Left ventricle myocardium superior (tissue), 1 donor: ENCODE data around the gene MEGF8. TPM values are rescaled to one million over a fixed set of nuclear protein-coding genes. Genes with fewer than 3 reads are reported as not detected.
"Not testable (repeated sequence)": the region's sequence is repeated elsewhere in the genome, so short reads cannot be mapped to it uniquely, and the experiment has no call there.

Experiments used
- ATAC-seq: fragments of 200-7000 bp; cut with Tn5 transposase; one replicate; pipeline ENCODE4 v1.9.1; 2020; ENCODE audit warnings: mild to moderate bottlenecking, moderate library complexity
- DNase-seq: peaks from one replicate; pipeline ENCODE4 v3.0.0-alpha.2; 2020
- intact Hi-C: fragments of 100-400 bp; cut with micrococcal nuclease; formaldehyde crosslinking; loops from one replicate; pipeline ENCODE4 v1.11.0; 2022
- total RNA-seq: library from RNA; stranded (reverse); fragmentation: NEBNext Ultra II Directional; extraction: Animal tissue kit (Norgen Biotek cat#: 25700); gene quantifications from one replicate; pipeline ENCODE4 v1.2.1, GENCODE V29; 2021
- donor health status: DM: no; HTN: yes; CAD: no; lungs with severe emphysema.

MEGF8 gene
- total RNA-seq, 1 donor from 2014 or later = 37.4 TPM

DNA sequence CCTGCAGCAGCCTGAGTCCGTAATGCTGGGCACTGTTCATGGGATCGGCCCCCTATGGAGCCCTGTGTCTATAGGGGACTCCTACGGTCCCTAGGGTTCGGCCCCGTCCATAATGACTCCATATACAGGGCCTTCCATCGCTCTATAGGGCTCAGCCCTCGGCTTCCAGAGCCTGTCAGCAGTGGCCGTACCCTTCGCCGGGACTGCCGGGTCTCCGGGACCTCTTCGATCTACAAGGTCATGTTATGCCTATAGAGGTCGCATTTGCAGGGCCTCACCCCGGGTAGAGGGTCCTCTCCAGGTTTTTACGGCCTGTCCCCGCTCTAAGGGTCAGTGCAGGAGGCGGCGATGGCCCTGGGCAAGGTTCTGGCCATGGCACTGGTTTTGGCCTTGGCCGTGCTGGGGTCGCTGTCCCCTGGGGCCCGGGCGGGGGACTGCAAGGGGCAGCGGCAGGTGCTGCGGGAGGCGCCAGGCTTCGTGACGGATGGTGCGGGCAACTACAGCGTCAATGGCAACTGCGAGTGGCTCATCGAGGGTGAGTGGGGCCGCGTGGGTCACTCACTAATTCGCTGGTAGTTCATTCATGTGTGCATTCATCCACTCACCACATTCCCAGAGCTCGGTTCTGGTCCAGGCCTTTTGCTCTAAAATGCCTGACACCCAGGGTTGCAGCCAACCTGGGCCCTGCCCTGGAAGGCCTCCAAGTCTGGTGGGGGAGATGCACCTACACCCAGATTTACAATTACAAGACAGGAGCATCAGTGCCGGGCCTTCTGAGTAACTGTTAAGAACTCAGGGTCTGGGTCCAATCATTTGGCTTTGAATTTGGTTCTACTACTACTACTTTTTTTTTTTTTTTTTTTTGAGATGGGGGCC, 699 bp downstream of the MEGF8 start:
- intact Hi-C loops = no loop called here
- peak; percentile 47 for DNase-seq
- ATAC-seq = peak; percentile 26

DNA sequence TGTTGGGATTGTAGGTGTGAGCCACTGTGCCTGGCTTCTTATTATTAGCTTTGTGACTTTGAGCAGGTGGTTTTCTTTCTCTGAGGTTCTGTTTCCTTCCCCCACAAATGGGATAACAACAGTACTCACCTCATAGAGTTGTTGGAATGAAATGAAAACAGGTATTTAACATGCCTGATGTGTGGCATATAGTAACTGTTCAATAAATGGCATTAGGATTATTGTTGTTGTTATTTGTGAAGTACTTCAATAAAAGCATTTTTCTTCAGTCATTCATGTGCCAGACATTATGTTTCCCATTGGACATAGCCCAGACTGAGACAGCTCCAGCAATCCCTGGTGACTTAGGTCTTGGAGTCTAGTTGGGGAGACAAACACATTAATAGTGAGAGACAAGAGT, 1.5 kb downstream of the MEGF8 start:
- no peak for DNase-seq
- no peak for ATAC-seq
- intact Hi-C loops = no loop called here

DNA sequence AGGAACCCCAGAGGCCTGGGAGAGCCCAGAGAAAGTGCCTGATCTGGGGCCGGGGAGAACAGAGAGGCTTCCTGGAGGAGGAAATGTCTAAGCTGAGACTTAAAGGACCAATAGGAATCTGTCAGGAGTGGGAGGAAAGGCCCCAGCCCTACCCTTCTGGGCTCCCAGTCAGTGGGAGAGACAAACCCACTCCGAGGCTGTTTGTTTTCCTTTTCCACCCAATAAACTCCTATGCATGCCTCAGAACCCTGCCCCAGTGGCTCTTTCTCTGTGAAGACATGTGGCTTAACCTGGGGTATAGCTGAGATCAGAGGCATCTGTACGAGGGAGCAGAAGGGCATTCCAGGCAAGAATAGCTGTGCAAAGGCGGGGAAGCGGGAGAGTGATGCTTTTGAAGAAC, 1.9 kb downstream of the MEGF8 start:
- intact Hi-C loops = no loop called here
- ATAC-seq (no peak), DNase-seq (no peak)

DNA sequence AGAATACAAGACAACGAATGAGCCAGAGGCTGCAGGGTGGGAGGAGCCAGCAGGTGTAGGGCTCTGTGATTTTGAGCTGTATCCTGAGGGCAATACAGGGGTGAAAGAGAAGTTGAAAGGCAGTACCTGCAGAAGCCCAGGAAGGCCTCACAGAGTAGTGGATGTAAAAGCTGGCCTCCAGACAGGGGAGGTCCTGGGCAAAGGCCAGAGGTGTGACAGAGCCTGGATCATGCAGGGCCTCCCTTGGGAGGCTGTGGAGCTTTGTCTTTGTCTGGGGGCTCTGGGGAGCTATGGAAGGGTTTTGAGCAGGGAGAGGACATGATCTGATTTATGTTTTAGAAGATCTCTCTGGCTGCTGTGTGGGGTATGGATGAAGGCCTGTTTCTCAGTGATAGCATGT, 2.7 kb downstream of the MEGF8 start:
- DNase-seq (no peak), ATAC-seq (no peak)
- intact Hi-C loops = no loop called here

GRCh38 chr19:42328854-42329253, 3.4 kb downstream of the MEGF8 start:
- ATAC-seq = no peak
- intact Hi-C loops = no loop called here

GRCh38 chr19:42330241-42330711, 4.8 kb downstream of the MEGF8 start:
- no peak for ATAC-seq
- DNase-seq = no peak
- intact Hi-C loops = no loop called here

More at GRCh38 chr19:42328854-42329253, 3.4 kb downstream of the MEGF8 start:
- no peak for DNase-seq

- DNase-seq, ATAC-seq, intact Hi-C loops: not testable (repeated sequence)
Measured at GRCh38 chr19:42331333-42331732, 5.9 kb downstream of the MEGF8 start.

DNA sequence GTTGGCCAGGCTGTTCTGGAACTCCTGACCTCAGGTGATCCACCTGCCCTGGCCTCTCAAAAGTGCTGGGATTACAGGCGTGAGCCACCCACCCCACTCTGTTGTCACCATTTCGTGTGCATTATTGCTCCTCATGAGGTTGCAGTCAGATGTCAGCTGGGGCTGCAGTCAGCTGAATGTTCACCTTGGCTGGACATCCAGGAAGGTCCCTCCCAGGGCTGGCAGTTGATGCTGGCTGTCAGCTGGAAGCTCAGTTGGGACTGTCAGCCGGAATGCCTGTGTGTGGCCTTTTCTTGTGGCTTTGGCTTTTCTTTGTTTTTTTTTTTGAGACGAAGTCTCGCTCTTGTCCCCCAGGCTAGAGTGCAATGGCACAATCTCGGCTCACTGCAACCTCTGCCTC, 6.6 kb downstream of the MEGF8 start:
- DNase-seq (no peak), ATAC-seq (peak; percentile 57)
- intact Hi-C loops = no loop called here

DNA sequence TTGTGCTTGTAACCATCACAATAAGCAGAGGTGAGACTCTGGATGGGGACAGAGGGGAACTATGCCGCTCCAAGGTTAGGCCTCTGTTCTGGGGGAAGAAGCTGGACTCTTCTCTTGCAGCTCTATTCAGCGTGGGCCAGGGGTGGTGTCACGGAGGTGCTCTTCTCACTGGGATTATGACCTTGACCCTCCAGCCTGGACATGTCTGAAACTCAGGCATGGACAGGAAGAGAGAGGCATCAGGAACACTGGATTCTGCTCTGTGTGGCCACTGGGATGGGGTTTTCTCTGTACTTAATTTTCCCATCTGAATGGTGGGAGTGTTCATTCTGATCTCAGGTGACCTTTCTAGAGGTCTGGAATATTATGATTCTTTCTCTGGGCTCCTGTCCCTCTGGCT, 7.6 kb downstream of the MEGF8 start:
- intact Hi-C loops = no loop called here
- ATAC-seq (no peak), DNase-seq (no peak)

- no peak for DNase-seq
- ATAC-seq = no peak
- intact Hi-C loops = no loop called here
Measured at GRCh38 chr19:42333975-42334696, 8.7 kb downstream of the MEGF8 start.

DNA sequence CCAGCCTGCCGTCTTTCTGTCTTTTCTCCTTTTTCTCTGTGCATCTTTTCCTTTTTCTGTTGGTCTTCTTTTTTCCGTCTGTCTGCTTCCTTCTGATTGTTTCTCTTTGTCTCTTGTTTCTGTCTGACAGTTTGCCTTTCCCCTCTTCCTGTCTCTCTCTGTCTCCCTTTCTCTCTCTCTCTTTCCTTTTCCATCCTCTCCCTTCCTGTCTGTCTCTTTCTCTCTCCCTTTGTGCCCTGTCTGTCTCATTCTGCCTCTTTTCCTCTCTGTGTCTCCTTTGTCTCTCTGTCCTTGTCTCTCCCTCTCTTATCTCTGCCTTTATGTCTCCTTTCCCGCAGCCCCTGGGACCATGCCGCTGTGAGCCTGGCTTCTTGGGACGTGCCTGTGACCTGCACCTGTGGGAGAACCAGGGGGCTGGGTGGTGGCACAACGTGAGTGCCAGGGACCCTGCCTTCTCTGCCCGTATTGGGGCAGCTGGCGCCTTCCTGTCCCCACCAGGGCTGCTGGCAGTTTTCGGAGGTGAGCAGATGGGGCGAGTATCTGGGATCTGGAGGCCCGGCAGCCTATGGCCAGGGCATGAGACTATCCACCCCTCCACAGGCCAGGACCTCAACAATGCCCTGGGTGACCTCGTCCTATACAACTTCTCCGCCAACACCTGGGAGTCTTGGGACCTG, 9.4 kb downstream of the MEGF8 start:
- no peak for ATAC-seq
- no peak for DNase-seq
- intact Hi-C loops = no loop called here

DNA sequence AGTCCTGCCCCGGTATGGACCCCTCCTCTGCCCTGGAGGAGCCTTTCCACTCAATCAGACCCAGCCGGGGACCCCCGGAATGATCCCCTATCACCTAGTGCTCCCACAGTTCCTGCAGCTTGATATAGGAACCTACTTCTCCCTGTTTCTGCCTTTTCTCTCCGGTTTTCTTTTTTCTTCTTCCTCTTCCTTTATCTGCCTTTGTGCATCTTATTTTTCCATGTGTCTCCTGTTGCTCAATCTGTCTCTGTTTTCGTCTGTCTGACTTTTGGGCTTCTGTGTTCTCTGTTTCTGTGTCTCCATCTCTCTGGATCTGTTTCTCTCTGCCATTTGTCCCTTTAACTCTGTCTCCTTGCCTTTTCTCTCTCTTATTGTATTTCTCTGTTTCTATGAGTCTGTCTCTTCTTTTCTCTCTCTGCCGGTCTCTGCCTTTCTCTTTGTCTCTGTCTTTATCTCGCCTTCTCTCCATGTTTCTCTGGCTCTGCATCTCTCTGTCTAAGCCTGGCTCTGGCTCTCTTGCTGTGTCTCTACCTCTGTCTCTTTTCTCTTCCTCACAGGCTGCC, 10.0 kb downstream of the MEGF8 start:
- intact Hi-C loops = no loop called here
- DNase-seq = no peak
- ATAC-seq = no peak

DNA sequence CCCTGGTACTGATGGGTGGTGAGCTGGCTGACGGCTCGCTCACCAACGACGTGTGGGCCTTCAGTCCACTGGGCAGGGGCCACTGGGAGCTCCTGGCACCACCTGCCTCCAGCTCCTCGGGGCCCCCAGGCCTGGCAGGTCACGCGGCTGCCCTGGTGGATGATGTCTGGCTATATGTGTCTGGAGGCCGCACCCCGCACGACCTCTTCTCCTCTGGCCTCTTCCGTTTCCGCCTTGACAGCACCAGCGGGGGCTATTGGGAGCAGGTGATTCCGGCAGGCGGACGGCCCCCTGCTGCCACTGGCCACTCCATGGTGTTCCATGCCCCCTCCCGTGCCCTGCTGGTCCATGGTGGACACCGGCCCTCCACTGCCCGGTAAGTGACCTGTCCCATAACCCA, 10.5 kb downstream of the MEGF8 start:
- DNase-seq = no peak
- no peak for ATAC-seq
- intact Hi-C loops = no loop called here

GRCh38 chr19:42339126-42339860, 13.9 kb downstream of the MEGF8 start:
- intact Hi-C loops, ATAC-seq, DNase-seq: not testable (repeated sequence)

DNA sequence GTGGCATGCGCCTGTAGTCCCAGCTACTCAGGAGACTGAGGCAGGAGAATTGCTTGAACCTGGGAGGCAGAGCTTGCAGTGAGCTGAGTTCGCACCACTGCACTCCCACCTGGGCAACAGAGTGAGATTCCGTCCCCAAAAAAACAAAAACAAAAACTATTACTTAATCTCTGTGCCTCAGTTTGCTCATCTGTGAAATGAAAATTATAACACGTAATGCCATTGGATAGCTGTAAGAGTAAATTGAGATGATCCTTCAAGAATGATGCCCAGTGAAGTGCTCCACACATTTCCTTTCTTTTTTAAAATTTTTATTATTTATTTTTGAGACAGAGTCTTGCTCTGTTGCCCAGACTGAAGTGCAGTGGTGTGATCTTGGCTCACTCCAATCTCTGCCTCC, 14.5 kb downstream of the MEGF8 start:
- DNase-seq, intact Hi-C loops, ATAC-seq: not testable (repeated sequence)

GRCh38 chr19:42343344-42344110, 18.1 kb downstream of the MEGF8 start:
- intact Hi-C loops = no loop called here
- ATAC-seq = no peak
- DNase-seq = no peak

DNA sequence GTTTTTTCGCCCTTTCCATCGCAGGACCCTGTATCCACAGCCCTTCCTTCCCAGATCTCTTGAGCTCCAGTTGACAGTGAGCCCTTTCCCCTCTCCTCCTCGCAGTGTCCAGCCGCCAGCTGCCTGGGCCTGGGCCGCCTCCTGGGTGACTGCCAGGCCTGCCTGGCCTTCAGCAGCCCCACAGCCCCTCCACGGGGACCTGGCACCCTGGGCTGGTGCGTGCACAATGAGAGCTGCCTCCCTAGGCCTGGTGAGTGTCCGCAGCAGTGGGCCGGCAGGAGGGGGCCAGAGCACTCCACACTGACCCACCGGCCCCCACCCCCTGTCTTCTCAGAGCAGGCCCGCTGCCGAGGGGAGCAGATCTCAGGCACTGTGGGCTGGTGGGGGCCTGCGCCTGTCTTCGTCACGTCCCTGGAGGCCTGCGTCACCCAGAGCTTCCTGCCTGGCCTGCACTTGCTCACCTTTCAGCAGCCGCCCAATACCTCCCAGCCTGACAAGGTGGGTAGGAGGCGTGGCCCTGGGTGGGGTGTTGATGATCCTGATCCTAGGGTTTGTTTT, 19.0 kb downstream of the MEGF8 start:
- intact Hi-C loops = no loop called here
- ATAC-seq (no peak), DNase-seq (no peak)
